HFF-Myc (cell line): Measurements from ENCODE around the gene NOC2L.

Source experiments
- DNase-seq: peaks from one replicate; pipeline ENCODE4 v3.0.0-alpha.2; 2011; ENCODE audit warnings: low read depth; ENCODE audit errors: extremely low read depth
- H3K4me3 ChIP-seq: replicated peaks from 2 replicates; pipeline ENCODE4 v1.5.1; 2011; ENCODE audit warnings: low read depth, mild to moderate bottlenecking, control low read depth, low read length
- TF ChIP-seq, protein P1 (sequence below): IDR thresholded peaks from 2 replicates; pipeline ENCODE4 v1.5.1; 2012; ENCODE audit warnings: mild to moderate bottlenecking, low read depth, low read length, control low read depth; ENCODE audit errors: missing control alignments

NOC2L gene

DNA sequence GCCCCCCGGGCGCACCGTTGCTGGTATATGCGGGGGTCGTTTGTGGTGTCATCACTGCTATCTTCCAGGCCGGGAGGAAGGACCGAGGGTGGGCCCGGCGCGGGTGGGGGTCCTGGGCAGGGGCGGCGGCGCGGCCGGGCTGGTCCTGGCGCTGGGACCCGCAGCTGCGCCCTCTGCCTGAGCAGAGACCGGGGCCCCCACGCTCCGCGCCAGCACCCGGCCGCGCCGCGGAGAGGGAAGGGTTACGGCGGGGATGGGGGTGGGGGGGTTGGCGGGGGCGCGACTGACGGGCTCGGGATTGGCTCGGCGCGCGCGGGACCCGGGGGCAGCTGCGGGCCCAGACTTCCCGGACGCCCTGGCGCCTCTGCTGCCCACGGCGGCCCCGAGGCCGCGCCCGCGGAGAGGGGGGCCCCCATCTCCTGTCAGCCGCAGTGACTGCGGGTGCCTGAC is 49.2 kb downstream of the NOC2L start:
- no peak for DNase-seq
- TF ChIP-seq, protein P1, sequence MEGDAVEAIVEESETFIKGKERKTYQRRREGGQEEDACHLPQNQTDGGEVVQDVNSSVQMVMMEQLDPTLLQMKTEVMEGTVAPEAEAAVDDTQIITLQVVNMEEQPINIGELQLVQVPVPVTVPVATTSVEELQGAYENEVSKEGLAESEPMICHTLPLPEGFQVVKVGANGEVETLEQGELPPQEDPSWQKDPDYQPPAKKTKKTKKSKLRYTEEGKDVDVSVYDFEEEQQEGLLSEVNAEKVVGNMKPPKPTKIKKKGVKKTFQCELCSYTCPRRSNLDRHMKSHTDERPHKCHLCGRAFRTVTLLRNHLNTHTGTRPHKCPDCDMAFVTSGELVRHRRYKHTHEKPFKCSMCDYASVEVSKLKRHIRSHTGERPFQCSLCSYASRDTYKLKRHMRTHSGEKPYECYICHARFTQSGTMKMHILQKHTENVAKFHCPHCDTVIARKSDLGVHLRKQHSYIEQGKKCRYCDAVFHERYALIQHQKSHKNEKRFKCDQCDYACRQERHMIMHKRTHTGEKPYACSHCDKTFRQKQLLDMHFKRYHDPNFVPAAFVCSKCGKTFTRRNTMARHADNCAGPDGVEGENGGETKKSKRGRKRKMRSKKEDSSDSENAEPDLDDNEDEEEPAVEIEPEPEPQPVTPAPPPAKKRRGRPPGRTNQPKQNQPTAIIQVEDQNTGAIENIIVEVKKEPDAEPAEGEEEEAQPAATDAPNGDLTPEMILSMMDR: no peak
- H3K4me3 ChIP-seq: no peak overlapping the region

- DNase-seq: no peak
- TF ChIP-seq, protein P1: no peak
- H3K4me3 ChIP-seq: no peak overlapping the region
Measured at GRCh38 chr1:908661-909060, 50.4 kb downstream of the NOC2L start.

DNA sequence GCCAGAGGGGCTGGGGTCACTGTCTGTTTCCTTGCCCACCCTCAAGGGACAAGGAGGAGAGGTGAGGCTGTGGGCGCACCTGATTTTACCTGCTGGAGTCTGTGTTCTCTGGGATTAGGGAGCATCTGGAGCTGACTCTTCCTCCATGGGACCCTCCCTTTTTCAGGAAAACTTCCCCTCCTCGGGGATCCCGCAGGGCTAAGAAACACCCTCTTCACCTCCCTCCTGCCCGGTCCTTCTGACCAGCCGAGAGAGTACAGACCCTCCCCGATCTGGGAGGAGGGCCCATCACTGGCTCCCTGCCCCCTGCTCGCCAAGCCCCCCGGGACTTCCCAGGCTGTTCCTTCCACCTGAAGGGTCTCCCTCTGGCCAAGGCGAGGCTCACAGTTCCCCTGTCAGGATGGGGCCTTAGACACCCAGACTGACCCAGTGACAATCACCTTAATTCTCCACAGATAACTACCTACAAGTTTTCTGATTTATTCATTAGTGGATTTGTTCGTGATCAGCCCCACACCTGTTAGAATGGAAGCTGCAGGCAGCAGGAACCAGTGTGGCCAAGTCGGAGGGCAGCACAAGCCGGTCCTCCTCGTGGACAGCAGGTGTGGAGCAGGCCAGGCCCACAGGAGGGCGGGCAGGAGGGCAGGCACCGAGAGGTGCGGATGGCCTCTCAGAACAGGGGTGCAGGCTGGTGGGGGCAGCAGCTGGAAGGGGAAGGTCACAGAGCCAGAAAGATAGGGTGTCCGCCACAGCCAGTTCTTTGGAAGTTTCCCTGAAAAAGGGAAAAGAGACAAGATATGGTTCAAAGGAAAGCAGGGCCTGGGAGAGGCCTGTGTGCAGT is 51.2 kb downstream of the NOC2L start:
- H3K4me3 ChIP-seq: no peak overlapping the region
- TF ChIP-seq, protein P1: no peak
- DNase-seq: no peak

DNA sequence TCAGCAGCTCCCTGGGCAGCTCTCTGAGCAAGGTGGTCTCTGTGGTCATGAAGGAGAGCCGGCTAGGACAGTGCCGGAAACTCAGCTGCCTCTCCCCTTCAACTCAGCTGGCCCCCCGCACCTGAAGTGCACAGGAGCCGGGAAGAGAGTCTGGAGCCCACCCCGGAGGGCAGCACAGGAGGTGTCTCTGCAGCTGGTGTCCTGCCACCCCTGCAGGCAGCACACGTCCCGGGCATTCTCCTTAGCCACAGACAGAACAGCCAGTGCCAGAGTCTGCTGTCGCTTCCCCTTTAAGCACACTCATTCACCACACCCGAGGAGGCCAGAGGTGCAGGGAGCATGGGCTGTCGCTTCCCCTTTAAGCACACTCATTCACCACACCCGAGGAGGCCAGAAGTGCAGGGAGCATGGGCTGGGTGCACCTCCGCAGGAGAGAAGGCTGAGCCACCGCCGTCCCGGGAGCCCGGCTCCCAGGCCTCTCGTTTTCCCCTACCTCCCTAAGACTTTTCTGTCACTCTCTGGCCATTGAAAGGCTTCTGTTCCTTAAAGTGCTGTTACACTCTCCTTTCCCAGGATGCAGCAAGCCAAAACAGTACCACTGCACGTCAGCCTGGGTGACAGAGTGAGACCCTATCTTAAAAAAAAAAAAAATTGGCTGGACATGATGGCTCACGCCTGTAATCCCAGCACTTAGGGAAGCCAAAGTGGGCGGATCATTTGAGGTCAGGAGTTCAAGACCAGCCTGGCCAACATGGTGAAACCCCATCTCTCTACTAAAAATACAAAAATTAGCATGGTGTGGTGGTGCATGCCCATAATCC is 52.2 kb downstream of the NOC2L start:
- DNase-seq: peak; percentile 31
- TF ChIP-seq, protein P1: no peak
- no peak overlapping the region for H3K4me3 ChIP-seq

DNA sequence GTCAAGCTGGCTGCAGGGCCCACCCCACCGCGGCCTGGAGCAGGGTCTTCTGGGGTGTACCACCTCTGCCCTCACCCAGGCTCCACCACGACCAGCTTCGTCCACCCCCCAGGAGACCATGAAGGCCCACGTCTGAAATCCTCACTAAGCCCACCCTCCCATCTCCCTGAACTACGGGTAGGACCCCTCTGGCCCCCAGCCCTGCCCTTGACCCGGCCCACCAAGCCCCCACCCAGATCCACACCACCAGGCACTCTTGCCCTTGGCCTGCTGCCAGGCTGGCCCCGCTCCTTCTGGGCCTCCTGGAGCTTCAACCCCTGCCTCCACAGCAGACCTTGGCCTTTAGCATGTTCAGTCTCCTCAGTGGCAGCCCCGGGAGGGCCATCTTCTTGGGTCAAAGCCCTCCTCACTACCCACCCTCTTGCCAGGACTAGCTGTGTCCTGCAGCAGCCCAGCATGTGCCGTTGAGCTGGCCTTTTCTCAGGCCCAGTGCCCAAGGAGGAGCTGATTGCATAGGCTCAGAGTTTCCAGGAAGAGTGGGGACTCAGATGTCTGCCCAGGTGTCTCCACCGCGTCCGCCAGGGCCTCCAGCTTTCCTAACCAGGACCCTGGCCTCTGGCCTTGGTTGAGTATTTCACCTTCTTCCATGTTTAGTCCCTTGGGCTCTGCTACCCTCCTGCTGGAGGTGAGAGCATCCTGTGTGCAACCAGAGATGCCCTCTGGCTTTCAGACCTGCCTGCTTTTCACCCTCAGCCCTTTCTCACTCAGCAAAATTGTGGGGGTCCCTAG is 53.1 kb downstream of the NOC2L start:
- no peak for DNase-seq
- H3K4me3 ChIP-seq: peak overlapping the region; percentile 50
- TF ChIP-seq, protein P1: no peak

- DNase-seq: no peak
- TF ChIP-seq, protein P1: no peak
- peak overlapping the region; percentile 50 for H3K4me3 ChIP-seq
Measured at GRCh38 chr1:905071-905749, 53.8 kb downstream of the NOC2L start.
